ENCODE data around the gene CYTH2. TPM values are rescaled to one million over a fixed set of nuclear protein-coding genes. Genes with fewer than 3 reads are reported as not detected.
A peak's percentile ranks its signal among the peaks of the same experiment; 100 is the strongest.

The CYTH2 gene
- total and polyA plus RNA-seq, 9 of the 15 experiments (the other 6 are each of a cell fraction or from before 2014, with no cell fraction given): 1.8 to 45.2 (median 23.8) TPM

GRCh38 chr19:48469289-48469881 is at the start of gene CYTH2 (continued):
- TF ChIP-seq ZNF449 (CRISPR knock-in tag; IDR thresholded peaks at IDR 0.05) (0 out of 2 replicates have a peak, but pooled peaks have one; percentile 49), GTF3C2 (IDR thresholded peaks at IDR 0.05; ENCODE audit: borderline replicate concordance, extremely low read depth, insufficient read length) (no peak), HDAC2 (IDR thresholded peaks at IDR 0.05) (peak; percentile 59; the same call in 1 of the 2 replicates)

GRCh38 chr19:48421548-48421947 is 47.6 kb upstream of the CYTH2 start:
- Histone ChIP-seq H3K79me2 (ENCODE audit: control insufficient read depth, insufficient read depth, low read length) (0 out of 3 replicates have a peak, but pooled peaks cover 2% of the 10 kb centered on the region), H3K36me3 (ENCODE audit: control insufficient read depth, insufficient read depth, low read length) (peaks cover 69% of the 10 kb centered on the region; the same call in 2 of the 3 replicates), H2AFZ (ENCODE audit: low read depth, low read length) (no peak overlapping the region), H4K20me1 (replicated peaks; ENCODE audit: control insufficient read depth, insufficient read depth, low read length) (no peaks in the 10 kb centered on the region), H3K4me2 (ENCODE audit: insufficient read depth, low read length) (no peak overlapping the region), H3K4me3 (no peak overlapping the region), H3K4me1 (replicated peaks in 1 of 2; ENCODE audit: control insufficient read depth in 2 of 2, insufficient read depth in 2 of 2, low read length in 2 of 2) (peaks cover 25 to 38% of the 10 kb centered on the region in 2 experiments), H3K9me1 (ENCODE audit: control insufficient read depth, insufficient read depth, low read length) (no peaks in the 10 kb centered on the region), H3K9me3 (replicated peaks; ENCODE audit: control insufficient read depth, insufficient read depth, low read depth, low read length) (no peaks in the 10 kb centered on the region), H3K9ac (ENCODE audit: insufficient read depth in 1 of 2, low read depth in 2 of 2, low read length in 2 of 2) (0 out of 4 replicates have a peak overlapping the region, but pooled peaks of 1 of the 2 experiments have one; percentile 0), H3K27ac (ENCODE audit: extremely low read depth, low read depth, low read length) (no peak overlapping the region), H3K27me3 (ENCODE audit: control insufficient read depth in 2 of 2, insufficient read depth in 2 of 2, low read length in 2 of 2) (no peaks in the 10 kb centered on the region)
- intact Hi-C loops (cut with micrococcal nuclease) (no loop called here), in situ Hi-C loops (cut with MboI) (no loop called here)
- CTCF ChIA-PET (ENCODE audit: low intra/inter-chr PET ratio): no interaction called here
- DNase-seq (ENCODE audit: extremely low read depth in 1 of 4, low spot score in 3 of 4) (no peak), FAIRE-seq (no peak), ATAC-seq (no peak)
- TF ChIP-seq ZBTB33 (CRISPR knock-in tag; IDR thresholded peaks at IDR 0.05): peak; percentile 86
- 0 out of 2 replicates have a peak, but pooled peaks have one; percentile 12 for TF ChIP-seq POLR2G (IDR thresholded peaks at IDR 0.05; ENCODE audit: low read depth, low read length)
- TF ChIP-seq KLF16 (IDR thresholded peaks at IDR 0.05): no peak
- BruUV-seq (replicated peaks): no TSS peak
- POLR2A ChIA-PET: no interaction called here
- WGBS (ENCODE audit: insufficient coverage, low coverage, missing lambda C conversion rate): 84% methylated on average over 10 of the region's 16 CpGs

All from K562 (cell line).